ENCODE measurements around the gene STK39. TPM values are rescaled to one million over a fixed set of nuclear protein-coding genes. Genes with fewer than 3 reads are reported as not detected.

Gene STK39
- total RNA-seq, 2 experiments from 2014 or later = 28.2 to 31.4 TPM

GRCh38 chr2:167953776-167954175, 293.6 kb downstream of the STK39 start:
- no peak for DNase-seq
- peaks cover 2% of the 10 kb centered on the region for H3K36me3 Mint-ChIP-seq (ENCODE audit: low read depth)
- no peaks in the 10 kb centered on the region for H3K4me1 Mint-ChIP-seq
- no peak overlapping the region for H3K27ac Mint-ChIP-seq
- H3K4me3 Mint-ChIP-seq = no peak overlapping the region
- ChIA-PET POLR2A (no interaction called here), CTCF (no interaction called here)
- no peaks in the 10 kb centered on the region for H3K27me3 Mint-ChIP-seq
- H3K9me3 Mint-ChIP-seq = peaks cover 3% of the 10 kb centered on the region

DNA sequence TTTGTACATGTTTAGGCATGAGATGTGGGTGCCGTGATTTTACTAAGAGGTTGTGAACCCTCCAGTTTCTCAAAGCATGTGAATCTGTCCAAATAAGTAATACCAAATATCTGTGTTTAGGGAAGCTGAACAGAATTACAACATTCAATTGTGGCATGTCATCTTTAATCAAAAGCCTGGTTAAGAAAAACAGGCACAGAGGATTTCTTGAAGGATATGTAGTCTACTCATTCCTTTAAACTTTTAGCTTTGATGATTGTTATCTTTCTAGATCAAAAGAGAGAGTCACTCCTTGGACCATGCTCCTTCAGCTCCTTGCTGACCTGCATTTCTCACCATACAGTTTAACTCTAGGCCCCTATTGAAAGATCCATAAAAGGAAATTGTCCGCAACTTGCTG, 296.8 kb downstream of the STK39 start:
- no peak overlapping the region for H3K27ac Mint-ChIP-seq
- no peaks in the 10 kb centered on the region for H3K4me1 Mint-ChIP-seq
- ChIA-PET CTCF (interaction anchor here (0.7 kb wide), 1 partner anchor 16 kb away, joined by 4 read pairs; no protein-coding TSS in a partner anchor), POLR2A (no interaction called here)
- H3K4me3 Mint-ChIP-seq = no peak overlapping the region
- peaks cover 6% of the 10 kb centered on the region for H3K9me3 Mint-ChIP-seq
- H3K36me3 Mint-ChIP-seq (ENCODE audit: low read depth) = peaks cover 2% of the 10 kb centered on the region
- H3K27me3 Mint-ChIP-seq = no peaks in the 10 kb centered on the region
- no peak for DNase-seq

DNA sequence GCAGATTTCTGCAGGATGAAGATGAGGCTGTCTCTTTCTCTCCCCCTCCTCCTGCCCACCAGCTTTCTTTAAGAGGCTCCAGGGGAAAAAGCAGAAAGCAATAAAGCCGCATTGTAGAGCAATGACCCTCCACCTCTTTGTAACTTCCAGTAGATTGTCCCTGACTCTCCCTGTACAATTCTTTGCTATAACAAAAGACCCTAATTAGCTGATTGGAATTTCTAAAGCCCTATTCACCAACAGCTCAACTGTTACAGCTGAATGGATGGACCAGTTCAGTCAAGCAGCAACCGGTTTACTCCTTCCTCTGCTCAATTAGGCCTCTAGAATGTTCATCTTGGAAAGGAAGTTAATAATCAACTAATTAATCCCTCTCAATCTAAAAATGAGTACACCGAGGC, 301.0 kb downstream of the STK39 start:
- Mint-ChIP-seq H3K27ac (no peak overlapping the region), H3K27me3 (peaks cover 6% of the 10 kb centered on the region), H3K4me3 (no peak overlapping the region), H3K9me3 (peaks cover 3% of the 10 kb centered on the region), H3K36me3 (ENCODE audit: low read depth) (no peaks in the 10 kb centered on the region), H3K4me1 (no peaks in the 10 kb centered on the region)
- ChIA-PET POLR2A (no interaction called here), CTCF (no interaction called here)
- no peak for DNase-seq

GRCh38 chr2:167945660-167946368, 301.6 kb downstream of the STK39 start:
- H3K4me3 Mint-ChIP-seq = no peak overlapping the region
- no peaks in the 10 kb centered on the region for H3K4me1 Mint-ChIP-seq
- no peaks in the 10 kb centered on the region for H3K36me3 Mint-ChIP-seq (ENCODE audit: low read depth)

GRCh38 chr2:167944825-167945659, 302.4 kb downstream of the STK39 start:
- ChIA-PET CTCF (no interaction called here), POLR2A (no interaction called here)
- no peak for DNase-seq
- Mint-ChIP-seq H3K27me3 (peaks cover 6% of the 10 kb centered on the region), H3K27ac (no peak overlapping the region), H3K4me3 (no peak overlapping the region), H3K9me3 (peaks cover 3% of the 10 kb centered on the region), H3K36me3 (ENCODE audit: low read depth) (no peaks in the 10 kb centered on the region), H3K4me1 (no peaks in the 10 kb centered on the region)

More at GRCh38 chr2:167945660-167946368, 301.6 kb downstream of the STK39 start:
- DNase-seq = no peak
- POLR2A ChIA-PET = no interaction called here
- Mint-ChIP-seq H3K9me3 (peaks cover 3% of the 10 kb centered on the region), H3K27me3 (peaks cover 6% of the 10 kb centered on the region), H3K27ac (no peak overlapping the region)
- CTCF ChIA-PET = no interaction called here

- POLR2A ChIA-PET = no interaction called here
Observed at GRCh38 chr2:167943897-167944296, 303.5 kb downstream of the STK39 start.

GRCh38 chr2:167943368-167943767, 304.0 kb downstream of the STK39 start:
- Mint-ChIP-seq H3K27me3 (peaks cover 6% of the 10 kb centered on the region), H3K9me3 (peaks cover under 1% of the 10 kb centered on the region), H3K36me3 (ENCODE audit: low read depth) (no peaks in the 10 kb centered on the region), H3K4me3 (no peak overlapping the region), H3K4me1 (no peaks in the 10 kb centered on the region), H3K27ac (no peak overlapping the region)
- no peak for DNase-seq
- ChIA-PET POLR2A (no interaction called here), CTCF (interaction anchor here (0.6 to 0.9 kb wide), 2 partner anchors 15 to 37 kb away, joined by 3 read pairs; no protein-coding TSS in a partner anchor)

More at GRCh38 chr2:167943897-167944296, 303.5 kb downstream of the STK39 start:
- no peak for DNase-seq
- Mint-ChIP-seq H3K4me3 (no peak overlapping the region), H3K36me3 (ENCODE audit: low read depth) (no peaks in the 10 kb centered on the region), H3K27ac (no peak overlapping the region), H3K9me3 (peaks cover 3% of the 10 kb centered on the region), H3K27me3 (peaks cover 6% of the 10 kb centered on the region), H3K4me1 (no peaks in the 10 kb centered on the region)
- CTCF ChIA-PET = interaction anchor here (0.6 to 0.9 kb wide), 2 partner anchors 14 to 38 kb away, joined by 3 read pairs; no protein-coding TSS in a partner anchor

GRCh38 chr2:167942366-167943081, 304.9 kb downstream of the STK39 start:
- H3K36me3 Mint-ChIP-seq (ENCODE audit: low read depth) = no peaks in the 10 kb centered on the region
- peaks cover 10% of the 10 kb centered on the region for H3K27me3 Mint-ChIP-seq
- H3K27ac Mint-ChIP-seq = no peak overlapping the region
- H3K4me3 Mint-ChIP-seq = no peak overlapping the region
- CTCF ChIA-PET = no interaction called here
- no peak for DNase-seq
- H3K9me3 Mint-ChIP-seq = no peaks in the 10 kb centered on the region
- POLR2A ChIA-PET = no interaction called here
- no peaks in the 10 kb centered on the region for H3K4me1 Mint-ChIP-seq

DNA sequence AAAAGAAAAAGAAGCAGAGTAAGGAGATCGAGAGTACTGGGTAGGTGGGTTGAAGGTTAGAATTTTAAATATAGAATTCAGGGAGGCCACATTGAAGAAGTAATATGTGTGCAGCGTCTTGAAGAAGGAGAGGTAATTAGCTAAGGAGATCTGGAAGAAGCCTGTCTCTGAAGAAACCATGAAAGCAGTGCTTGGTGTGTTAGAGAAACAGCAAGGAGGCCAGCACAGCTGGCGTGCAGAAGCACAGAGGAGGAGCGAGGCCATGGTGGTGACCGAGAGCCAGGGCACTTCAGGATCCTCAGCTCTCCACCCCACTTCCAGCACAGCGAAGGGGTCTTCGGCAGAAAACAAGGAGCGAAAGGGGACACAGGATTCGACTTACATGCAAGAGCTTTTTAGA, 305.8 kb downstream of the STK39 start:
- H3K36me3 Mint-ChIP-seq (ENCODE audit: low read depth) = no peaks in the 10 kb centered on the region
- ChIA-PET CTCF (no interaction called here), POLR2A (no interaction called here)
- no peak overlapping the region for H3K27ac Mint-ChIP-seq
- H3K4me3 Mint-ChIP-seq = no peak overlapping the region
- H3K9me3 Mint-ChIP-seq = no peaks in the 10 kb centered on the region
- peaks cover 10% of the 10 kb centered on the region for H3K27me3 Mint-ChIP-seq
- no peaks in the 10 kb centered on the region for H3K4me1 Mint-ChIP-seq
- DNase-seq = no peak

GRCh38 chr2:167940734-167941507, 306.5 kb downstream of the STK39 start:
- POLR2A ChIA-PET = no interaction called here
- Mint-ChIP-seq H3K27me3 (peaks cover 10% of the 10 kb centered on the region), H3K27ac (no peak overlapping the region), H3K4me3 (no peak overlapping the region), H3K9me3 (no peaks in the 10 kb centered on the region), H3K4me1 (no peaks in the 10 kb centered on the region), H3K36me3 (ENCODE audit: low read depth) (no peaks in the 10 kb centered on the region)
- no peak for DNase-seq
- CTCF ChIA-PET = interaction anchor here (1.6 kb wide), 1 partner anchor 16 kb away, joined by 5 read pairs; no protein-coding TSS in a partner anchor

DNA sequence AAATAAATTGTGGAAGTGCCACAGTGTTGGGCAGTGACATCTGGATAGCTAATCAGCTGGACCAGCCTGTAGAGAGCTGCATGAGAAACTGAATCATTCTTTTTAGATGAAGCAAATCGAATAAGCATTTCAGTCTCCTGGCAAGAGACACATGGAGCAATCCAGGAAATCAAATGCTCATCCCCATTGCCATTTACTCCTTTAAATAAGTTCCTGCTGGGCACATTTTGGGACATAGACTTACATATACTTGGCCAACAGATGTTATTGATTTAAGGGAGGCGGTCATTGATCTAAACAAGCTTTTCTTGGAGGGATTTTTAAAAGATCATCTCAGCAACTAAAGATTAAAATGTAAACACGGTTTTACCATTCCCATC, 307.1 kb downstream of the STK39 start:
- Mint-ChIP-seq H3K36me3 (ENCODE audit: low read depth) (no peaks in the 10 kb centered on the region), H3K27ac (no peak overlapping the region), H3K9me3 (no peaks in the 10 kb centered on the region), H3K27me3 (peaks cover 12% of the 10 kb centered on the region), H3K4me1 (no peaks in the 10 kb centered on the region), H3K4me3 (no peak overlapping the region)
- DNase-seq = no peak
- ChIA-PET POLR2A (no interaction called here), CTCF (interaction anchor here (1.6 kb wide), 1 partner anchor 15 kb away, joined by 5 read pairs; no protein-coding TSS in a partner anchor)

GRCh38 chr2:167939514-167940345, 307.7 kb downstream of the STK39 start:
- Mint-ChIP-seq H3K27me3 (peaks cover 12% of the 10 kb centered on the region), H3K36me3 (ENCODE audit: low read depth) (no peaks in the 10 kb centered on the region), H3K4me3 (no peak overlapping the region), H3K4me1 (no peaks in the 10 kb centered on the region), H3K27ac (no peak overlapping the region), H3K9me3 (no peaks in the 10 kb centered on the region)
- POLR2A ChIA-PET = no interaction called here
- CTCF ChIA-PET = interaction anchor here (1.6 kb wide), 1 partner anchor 15 kb away, joined by 5 read pairs; no protein-coding TSS in a partner anchor
- no peak for DNase-seq
